Fibroblast of pulmonary artery (primary cell): ENCODE data around the gene UBE2S.
A peak's percentile ranks its signal among the peaks of the same experiment; 100 is the strongest.

Experiments used
- DNase-seq: peaks from one replicate; pipeline ENCODE4 v3.0.0-alpha.2; 2010; ENCODE audit warnings: low read depth
- H3K4me3 ChIP-seq: replicated peaks from 2 replicates; pipeline ENCODE4 v1.5.1; 2011; ENCODE audit warnings: low read depth, mild to moderate bottlenecking, control low read depth, low read length, moderate library complexity
- TF ChIP-seq, protein P1 (sequence below): IDR thresholded peaks from 2 replicates; pipeline ENCODE4 v1.5.1; 2011; ENCODE audit warnings: mild to moderate bottlenecking, control low read depth, low read length, inconsistent platforms; ENCODE audit errors: missing control alignments

UBE2S gene

DNA sequence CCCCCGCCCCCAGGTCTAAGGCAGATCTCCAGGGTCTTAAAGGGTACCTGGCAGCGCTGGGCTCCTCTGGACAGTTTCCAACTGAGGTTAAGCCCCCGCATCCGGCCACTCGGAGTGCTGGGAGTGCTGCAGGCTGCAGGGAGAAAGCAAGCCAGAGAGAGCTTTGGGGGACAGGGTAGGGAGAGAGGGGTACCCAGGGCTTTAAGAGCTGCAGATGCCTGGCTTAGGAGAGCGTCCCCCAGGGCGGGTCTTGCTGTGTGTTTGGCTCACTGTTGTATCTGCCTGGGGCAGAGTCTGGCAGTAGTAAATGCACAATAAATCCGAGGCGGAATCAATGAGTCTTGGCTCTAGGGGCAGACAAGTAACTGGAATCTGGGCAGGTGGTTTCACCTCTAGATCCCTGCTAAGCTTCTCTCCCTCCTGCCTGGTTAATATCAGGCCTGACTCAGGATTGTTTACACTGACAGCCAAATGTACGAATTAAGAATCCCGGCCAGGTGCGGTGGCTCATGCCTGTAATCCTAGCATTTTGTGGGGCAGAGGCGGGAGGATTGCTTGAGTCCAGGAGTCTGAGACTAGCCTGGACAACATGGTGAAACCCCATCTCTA is 52.3 kb downstream of the UBE2S start:
- H3K4me3 ChIP-seq: no peak overlapping the region
- TF ChIP-seq, protein P1, sequence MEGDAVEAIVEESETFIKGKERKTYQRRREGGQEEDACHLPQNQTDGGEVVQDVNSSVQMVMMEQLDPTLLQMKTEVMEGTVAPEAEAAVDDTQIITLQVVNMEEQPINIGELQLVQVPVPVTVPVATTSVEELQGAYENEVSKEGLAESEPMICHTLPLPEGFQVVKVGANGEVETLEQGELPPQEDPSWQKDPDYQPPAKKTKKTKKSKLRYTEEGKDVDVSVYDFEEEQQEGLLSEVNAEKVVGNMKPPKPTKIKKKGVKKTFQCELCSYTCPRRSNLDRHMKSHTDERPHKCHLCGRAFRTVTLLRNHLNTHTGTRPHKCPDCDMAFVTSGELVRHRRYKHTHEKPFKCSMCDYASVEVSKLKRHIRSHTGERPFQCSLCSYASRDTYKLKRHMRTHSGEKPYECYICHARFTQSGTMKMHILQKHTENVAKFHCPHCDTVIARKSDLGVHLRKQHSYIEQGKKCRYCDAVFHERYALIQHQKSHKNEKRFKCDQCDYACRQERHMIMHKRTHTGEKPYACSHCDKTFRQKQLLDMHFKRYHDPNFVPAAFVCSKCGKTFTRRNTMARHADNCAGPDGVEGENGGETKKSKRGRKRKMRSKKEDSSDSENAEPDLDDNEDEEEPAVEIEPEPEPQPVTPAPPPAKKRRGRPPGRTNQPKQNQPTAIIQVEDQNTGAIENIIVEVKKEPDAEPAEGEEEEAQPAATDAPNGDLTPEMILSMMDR: no peak
- no peak for DNase-seq

DNA sequence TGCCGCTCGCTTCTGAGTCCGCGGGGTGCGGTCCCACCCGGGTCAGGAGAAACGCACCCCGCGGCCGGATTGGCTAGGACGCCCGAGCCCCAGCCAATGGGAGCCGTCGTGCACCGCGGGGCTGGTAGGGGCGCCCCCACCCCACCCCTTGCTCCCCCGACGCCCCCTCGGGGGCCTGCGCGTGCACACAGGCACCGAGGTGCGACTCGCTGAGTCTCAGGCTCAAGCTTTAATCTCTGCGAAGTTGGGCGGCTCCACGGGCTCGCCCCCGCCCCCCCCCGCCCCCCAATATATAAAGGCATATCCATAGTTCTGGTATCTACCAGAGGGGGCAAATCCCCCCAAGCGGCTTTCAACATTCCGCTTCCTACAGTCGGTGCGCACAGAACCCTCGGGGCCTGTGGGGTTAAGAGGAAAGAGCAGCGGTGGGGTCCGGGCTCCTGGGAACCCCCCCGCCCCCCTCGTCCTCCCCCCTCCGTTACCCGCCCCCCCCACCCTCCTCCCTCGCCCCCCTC is 52.8 kb downstream of the UBE2S start, which contains the start of gene COX6B2:
Gene COX6B2, minus strand, starts transcription at position 22 of the 515 bp plus-strand sequence. CDS start 198 bp downstream, outside the sequence.
- no peak for DNase-seq
- H3K4me3 ChIP-seq: peak within 1 kb of the TSS; percentile 51
- TF ChIP-seq, protein P1: no peak

DNA sequence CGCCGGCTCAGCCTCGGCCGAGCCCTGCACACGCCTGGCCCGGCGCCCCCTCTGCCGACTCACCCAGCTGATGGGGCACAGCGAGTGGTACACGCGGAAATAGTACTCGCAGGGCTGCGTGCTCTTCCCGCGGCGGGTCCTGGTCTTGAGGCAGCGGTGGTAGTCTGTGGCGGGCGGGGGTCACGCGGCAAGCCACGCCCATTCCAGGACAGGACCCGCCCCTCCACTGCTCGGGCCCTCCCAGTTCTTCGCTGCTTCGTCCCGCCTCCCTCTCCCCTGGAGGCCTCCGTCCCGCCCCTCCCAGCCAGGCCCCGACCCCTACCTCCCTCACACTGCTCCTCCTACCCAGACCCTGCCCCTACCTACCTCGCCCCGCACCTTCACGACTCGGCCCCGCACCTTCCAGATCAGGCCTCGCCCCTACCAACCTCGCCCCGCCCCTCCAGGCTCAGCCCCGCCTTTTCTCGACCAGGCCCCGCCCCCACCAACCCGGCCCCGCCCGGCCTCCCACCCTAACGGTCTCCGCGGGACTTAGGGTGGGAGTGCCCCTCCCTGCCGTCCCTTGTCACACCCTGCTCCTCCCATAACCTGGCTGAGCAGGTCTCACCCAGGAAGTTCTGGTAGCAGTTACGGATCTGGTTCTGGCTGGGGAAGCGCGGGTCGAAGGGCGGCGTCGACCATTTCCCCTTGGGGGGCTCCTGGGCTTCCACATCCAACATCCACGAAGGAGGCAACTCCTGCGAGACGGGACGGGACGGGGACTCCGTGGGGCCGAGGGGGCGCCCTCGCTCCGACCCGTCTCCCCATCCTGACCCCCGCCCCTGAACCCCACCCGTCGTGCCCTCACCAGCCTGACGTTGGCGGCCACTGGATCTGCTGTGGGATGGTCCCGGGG is 53.5 kb downstream of the UBE2S start:
- DNase-seq: peak; percentile 41
- H3K4me3 ChIP-seq: peak overlapping the region; percentile 51
- TF ChIP-seq, protein P1: no peak

DNA sequence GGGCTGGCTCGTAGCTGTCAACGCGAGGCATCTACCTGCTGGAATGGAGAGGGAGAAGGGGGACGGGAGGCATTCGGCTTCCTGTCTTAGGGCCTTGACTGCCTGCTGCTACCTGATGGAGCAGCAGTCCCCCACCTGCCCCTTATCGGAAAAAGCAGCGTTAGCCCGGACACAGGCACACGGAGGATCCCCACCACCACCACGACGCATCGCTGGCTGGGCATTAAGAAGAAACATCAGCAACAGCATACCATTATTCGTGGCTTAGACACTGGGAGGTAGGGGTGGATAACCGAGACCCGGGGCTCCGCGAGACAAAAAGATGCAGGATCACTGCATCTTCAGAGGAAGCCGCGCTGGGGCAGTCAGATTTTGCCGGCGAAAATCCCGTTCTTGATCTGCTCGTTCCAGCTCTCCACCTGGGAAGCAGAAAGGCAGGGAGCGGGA is 54.2 kb downstream of the UBE2S start:
- peak overlapping the region; percentile 51 for H3K4me3 ChIP-seq
- TF ChIP-seq, protein P1: no peak
- DNase-seq: no peak

DNA sequence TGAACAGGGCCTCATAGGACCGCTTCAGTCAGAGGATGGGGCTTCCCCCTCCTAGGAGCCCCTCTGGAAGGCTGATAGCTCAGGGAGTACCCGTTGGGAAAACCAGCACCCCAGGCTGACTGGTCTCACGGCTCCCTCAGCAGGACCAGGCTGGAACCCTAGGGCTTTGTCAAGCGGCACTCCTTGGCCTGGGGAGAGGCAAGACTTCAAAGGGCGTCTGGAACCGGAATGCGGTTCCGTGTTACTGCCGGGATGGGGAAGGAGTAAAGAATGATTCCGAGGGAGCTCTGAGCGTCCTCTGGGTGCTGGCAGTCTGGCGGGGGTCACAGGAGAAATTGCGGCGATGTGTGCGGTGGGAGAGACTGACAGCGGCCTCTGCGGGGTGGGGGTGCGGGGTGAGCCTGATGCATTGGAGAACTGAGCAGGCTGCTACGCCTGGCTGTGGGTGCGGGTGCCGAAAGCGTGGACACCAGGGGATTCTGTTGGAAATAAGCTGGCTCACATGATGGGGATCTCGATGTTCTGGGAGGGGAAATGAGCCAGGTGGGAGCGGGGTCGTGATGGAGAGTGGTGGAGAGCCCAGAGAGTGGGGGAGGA is 54.9 kb downstream of the UBE2S start:
- TF ChIP-seq, protein P1: no peak
- no peak overlapping the region for H3K4me3 ChIP-seq
- DNase-seq: no peak

DNA sequence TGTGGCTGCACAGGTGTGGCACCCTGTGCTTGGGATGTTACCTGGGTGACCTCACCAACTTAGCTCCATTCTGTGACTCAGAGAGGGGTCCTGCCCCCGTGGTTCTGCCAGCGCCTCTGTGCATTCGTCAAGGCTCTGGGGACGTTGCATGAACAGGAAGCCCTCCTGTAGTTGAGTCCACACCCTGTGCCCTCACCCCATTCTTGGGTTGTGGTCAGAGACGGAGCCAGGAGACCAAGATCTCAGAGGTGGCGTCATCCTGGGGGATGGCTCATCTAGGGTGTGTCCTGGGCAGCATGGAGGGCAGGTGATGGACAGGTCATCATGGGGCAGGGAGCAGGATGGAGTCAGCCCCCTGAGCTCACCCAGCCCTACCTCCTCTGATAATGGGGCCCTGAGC is 55.5 kb downstream of the UBE2S start:
- no peak overlapping the region for H3K4me3 ChIP-seq
- TF ChIP-seq, protein P1: no peak
- DNase-seq: no peak
